Aorta (tissue), 5 donors: ENCODE results near the gene MICAL2. TPM values are rescaled to one million over a fixed set of nuclear protein-coding genes. Genes with fewer than 3 reads are reported as not detected.

Source experiments
- ATAC-seq: fragments of 200-7000 bp; cut with Tn5 transposase; one replicate; pipeline ENCODE4 v1.9.1; 2022; ENCODE audit warnings: moderate library complexity; ENCODE audit not compliant: low FRiP score
- DNase-seq, 2 donors: peaks; one replicate each; pipeline ENCODE4 v3.0.0-alpha.2; 2020
- H3K27ac ChIP-seq, 2 donors: one replicate each; pipeline ENCODE4 v1.5.1; 2013; ENCODE audit warnings: low read length in 2 of 2, mild to moderate bottlenecking in 2 of 2, moderate library complexity in 2 of 2, control low read depth in 1 of 2, inconsistent platforms in 1 of 2, low read depth in 1 of 2
- H3K27me3 ChIP-seq, 2 donors: one replicate each; pipeline ENCODE4 v1.6.1; 2013; ENCODE audit warnings: control low read depth in 1 of 2, low read length in 1 of 2, mild to moderate bottlenecking in 1 of 2, moderate library complexity in 1 of 2; ENCODE audit not compliant: insufficient read depth in 2 of 2, control insufficient read depth in 1 of 2
- H3K36me3 ChIP-seq, 2 donors: one replicate each; pipeline ENCODE4 v1.6.1; 2013; ENCODE audit warnings: control low read depth in 1 of 2, low read length in 1 of 2, mild to moderate bottlenecking in 1 of 2; ENCODE audit not compliant: insufficient read depth in 2 of 2, control insufficient read depth in 1 of 2
- H3K4me1 ChIP-seq, 2 donors: one replicate each; pipeline ENCODE4 v1.6.1; 2013; ENCODE audit warnings: low read length in 2 of 2, control low read depth in 1 of 2, mild to moderate bottlenecking in 1 of 2, moderate library complexity in 1 of 2; ENCODE audit not compliant: insufficient read depth in 2 of 2, control insufficient read depth in 1 of 2
- H3K4me3 ChIP-seq, 2 donors: one replicate each; pipeline ENCODE4 v1.5.1; 2013; ENCODE audit warnings: low read length in 2 of 2, control low read depth in 1 of 2, mild to moderate bottlenecking in 1 of 2
- H3K9me3 ChIP-seq: one replicate; pipeline ENCODE4 v1.6.1; 2013; ENCODE audit warnings: mild to moderate bottlenecking, low read length; ENCODE audit not compliant: control insufficient read depth
- WGBS, 2 donors: extraction: QIAGEN DNeasy Blood & Tissue Kit; methylation state at CpG; one replicate each; pipeline ENCODE4 v1.1.7; 2013; 5-methylcytosine and 5-hydroxymethylcytosine counted together
- intact Hi-C, 2 donors: fragments of 100-400 bp; cut with DNase I; formaldehyde crosslinking; loops; one replicate each; pipeline versions ENCODE4 v1.14.2 to v1.15.0; 2022
- polyA plus RNA-seq, 2 donors: library from polyadenylated mRNA; stranded (reverse); fragments of 200-250 nt; gene quantifications; one replicate each; pipeline ENCODE4 v1.2.3, GENCODE V29; 2013
- total RNA-seq, 2 donors: library from RNA; stranded (reverse); fragmentation: NEBNext Ultra II Directional; extraction: Animal tissue kit (Norgen Biotek cat#: 25700); gene quantifications; one replicate each; pipeline ENCODE4 v1.2.1, GENCODE V29; 2021
- donor health status: healthy with polysubstance abuse.
- donor health status: Bipolar disorder and iron deficiency.
- donor health status: DM: no; HTN: no; CAD: no.
- donor health status: DM: no; HTN: no; CAD: no.
- donor health status: DM: yes; HTN: yes; CAD: no.

MICAL2 gene
- total and polyA plus RNA-seq, 4 donors: 87.7 to 605 (median 280) TPM

DNA sequence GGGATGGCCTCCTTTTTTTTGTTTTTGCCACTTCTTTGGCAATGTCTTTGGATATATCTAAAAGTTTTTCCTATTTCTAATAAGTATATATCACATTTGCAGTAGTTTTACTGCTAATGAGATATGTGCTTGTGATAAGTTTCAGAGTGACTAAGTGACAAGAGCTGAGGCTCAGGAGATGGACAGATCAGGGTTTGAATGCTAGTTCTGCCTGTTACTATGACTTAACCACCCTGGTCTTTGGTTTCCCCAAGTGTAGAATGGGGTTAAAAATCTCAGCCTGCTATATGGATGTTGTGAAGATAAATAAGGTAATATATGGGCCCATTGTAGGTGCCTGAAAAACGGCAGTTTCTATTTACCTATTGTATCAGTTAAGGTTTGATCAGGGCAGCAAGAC, 9.1 kb upstream of the MICAL2 start:
- H3K27ac ChIP-seq: no peak overlapping the region
- intact Hi-C loops: no loop called here
- H3K4me1 ChIP-seq: peaks cover 3 to 5% of the 10 kb centered on the region in 2 donors
- ATAC-seq (no peak), DNase-seq (no peak)
- H3K9me3 ChIP-seq: no peaks in the 10 kb centered on the region
- no peak overlapping the region for H3K4me3 ChIP-seq
- 70 to 71% methylated on average over 1 of the region's 1 CpG for WGBS, 2 donors
- H3K27me3 ChIP-seq: no peaks in the 10 kb centered on the region
- H3K36me3 ChIP-seq: no peaks in the 10 kb centered on the region

DNA sequence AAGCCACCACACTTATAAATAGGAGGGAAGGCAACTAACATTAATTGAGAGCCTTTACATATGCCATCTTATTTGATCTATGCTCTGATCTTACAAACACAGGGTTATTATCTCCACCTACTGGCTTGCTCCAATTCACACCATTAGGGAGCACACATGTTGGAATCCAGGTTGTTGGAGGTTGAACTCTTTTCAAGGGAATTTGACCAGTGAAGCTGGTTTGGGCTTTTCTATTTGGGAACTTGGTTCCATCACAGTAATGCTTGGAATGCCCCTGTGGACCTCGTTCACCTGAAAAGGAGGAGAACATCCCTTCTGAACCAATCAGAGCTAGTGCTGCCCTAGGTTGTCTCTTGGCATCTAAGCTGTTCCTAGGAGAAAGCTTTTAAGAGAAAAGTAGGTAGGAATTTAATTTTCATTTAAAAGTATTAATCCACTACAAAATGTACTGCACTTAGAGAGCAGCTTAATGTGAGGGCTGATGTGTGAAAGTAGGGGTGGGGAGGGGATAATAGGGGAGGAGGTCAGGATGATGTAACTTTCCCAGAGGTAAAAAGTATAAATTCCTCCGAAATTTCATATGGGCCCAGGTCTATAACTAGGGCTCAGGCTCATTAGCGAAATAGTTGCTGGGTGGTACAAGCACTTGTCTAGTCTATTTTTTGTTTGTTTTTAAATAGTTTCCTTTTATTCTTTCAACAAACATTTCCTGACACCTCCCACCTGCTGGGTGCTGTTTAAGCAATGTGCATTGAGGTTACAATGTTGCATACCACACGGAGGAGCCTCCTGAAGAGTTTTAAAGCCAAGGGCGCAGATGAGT, 7.6 kb upstream of the MICAL2 start:
- H3K4me1 ChIP-seq: peaks cover 3 to 5% of the 10 kb centered on the region in 2 donors

DNA sequence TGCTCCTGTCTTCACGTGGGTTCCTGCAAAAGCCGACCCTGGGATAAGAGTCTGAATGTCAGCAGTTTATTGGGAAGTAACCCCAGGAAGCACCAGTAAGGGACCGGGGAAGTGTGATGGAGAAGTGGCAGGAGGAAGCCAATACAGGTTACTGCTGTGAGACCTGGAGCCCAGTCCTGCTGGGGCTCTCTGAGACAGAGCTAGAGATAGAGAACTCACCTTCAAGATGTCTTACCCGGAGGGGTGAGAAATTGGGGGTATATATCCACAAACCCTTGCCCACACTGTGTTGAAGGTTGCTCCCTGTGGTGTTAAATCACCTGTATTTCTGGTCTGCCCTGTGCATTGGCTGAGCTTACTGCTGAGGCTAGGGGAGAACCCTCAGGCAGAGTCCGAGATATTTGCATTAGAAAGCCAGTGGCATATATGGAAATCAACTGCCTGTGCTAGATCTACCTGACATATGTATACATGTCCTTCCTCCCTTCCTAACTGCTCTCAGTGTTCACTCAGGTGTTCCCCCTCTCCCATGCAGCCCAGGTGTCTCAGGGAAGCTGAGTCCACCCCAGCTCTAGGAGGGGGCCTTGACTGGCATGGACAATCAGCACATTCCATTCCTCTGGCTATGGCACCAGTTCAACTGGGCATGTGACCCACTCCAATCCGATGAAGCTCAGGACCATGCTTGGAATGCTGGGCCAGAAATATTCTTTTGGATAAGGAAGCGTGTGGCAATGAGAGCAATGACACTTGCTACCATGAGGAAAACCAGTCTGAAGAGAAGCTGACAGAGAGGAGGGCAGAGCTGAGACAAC, 6.8 kb upstream of the MICAL2 start:
- Histone ChIP-seq H3K27ac (no peak overlapping the region), H3K36me3 (no peaks in the 10 kb centered on the region), H3K4me3 (no peak overlapping the region), H3K4me1 (peaks cover 3 to 5% of the 10 kb centered on the region in 2 donors), H3K9me3 (no peaks in the 10 kb centered on the region), H3K27me3 (no peaks in the 10 kb centered on the region)
- intact Hi-C loops: no loop called here
- WGBS, 2 donors: 49 to 56% methylated on average over 7 of the region's 7 CpGs
- no peak for ATAC-seq
- DNase-seq: peak in 1 of 2 donors; percentile 36

More for the DNA sequence above, 7.6 kb upstream of the MICAL2 start:
- DNase-seq: no peak
- H3K9me3 ChIP-seq: no peaks in the 10 kb centered on the region
- intact Hi-C loops: no loop called here
- WGBS, 2 donors: 84 to 85% methylated on average over 5 of the region's 5 CpGs
- no peak for ATAC-seq
- no peaks in the 10 kb centered on the region for H3K27me3 ChIP-seq
- no peak overlapping the region for H3K4me3 ChIP-seq
- no peak overlapping the region for H3K27ac ChIP-seq
- H3K36me3 ChIP-seq: no peaks in the 10 kb centered on the region

DNA sequence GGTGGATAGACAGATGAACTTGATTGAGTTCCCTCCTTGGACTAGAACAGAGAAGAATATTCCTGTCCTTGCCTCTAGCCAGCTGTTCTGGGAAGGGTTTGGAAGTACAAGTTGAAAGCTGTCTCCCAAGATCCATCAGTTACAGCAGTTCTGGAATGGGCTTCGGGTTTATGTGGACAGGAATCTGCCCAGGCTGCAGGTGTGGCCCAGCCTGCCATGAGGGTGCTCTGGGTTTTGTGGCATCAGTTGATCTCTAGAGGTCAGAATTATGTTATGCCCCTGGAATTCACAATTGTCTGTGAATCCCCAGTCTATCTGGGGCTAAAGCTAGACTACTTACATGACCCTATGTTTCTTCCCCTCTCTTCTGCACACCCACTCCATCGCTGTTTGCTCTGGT, 4.9 kb upstream of the MICAL2 start:
- no peaks in the 10 kb centered on the region for H3K9me3 ChIP-seq
- intact Hi-C loops: no loop called here
- ATAC-seq (no peak), DNase-seq (no peak)
- peaks cover 3 to 4% of the 10 kb centered on the region in 2 donors for H3K4me1 ChIP-seq
- no peak overlapping the region for H3K4me3 ChIP-seq
- no peaks in the 10 kb centered on the region for H3K36me3 ChIP-seq
- 74 to 100% methylated on average over 2 of the region's 2 CpGs for WGBS, 2 donors
- H3K27me3 ChIP-seq: no peaks in the 10 kb centered on the region
- H3K27ac ChIP-seq: no peak overlapping the region

- WGBS, 2 donors: 89 to 91% methylated on average over 5 of the region's 5 CpGs
- intact Hi-C loops: no loop called here
- DNase-seq (peak in 1 of 2 donors; percentile 3), ATAC-seq (no peak)
- no peaks in the 10 kb centered on the region for H3K9me3 ChIP-seq
- H3K4me3 ChIP-seq: no peak overlapping the region
- no peaks in the 10 kb centered on the region for H3K36me3 ChIP-seq
- H3K4me1 ChIP-seq: peaks cover 0 to 2% of the 10 kb centered on the region in 2 donors
- no peak overlapping the region for H3K27ac ChIP-seq
- no peaks in the 10 kb centered on the region for H3K27me3 ChIP-seq
Observed at GRCh38 chr11:12106101-12106500, 4.3 kb upstream of the MICAL2 start.

- ATAC-seq (no peak), DNase-seq (peak in 1 of 2 donors; percentile 24)
- no peak overlapping the region for H3K27ac ChIP-seq
- H3K4me1 ChIP-seq: peaks cover 0 to 2% of the 10 kb centered on the region in 2 donors
- intact Hi-C loops: no loop called here
- no peak overlapping the region for H3K4me3 ChIP-seq
- 82 to 84% methylated on average over 5 of the region's 5 CpGs for WGBS, 2 donors
- H3K36me3 ChIP-seq: no peaks in the 10 kb centered on the region
- H3K9me3 ChIP-seq: no peaks in the 10 kb centered on the region
- no peaks in the 10 kb centered on the region for H3K27me3 ChIP-seq
Observed at GRCh38 chr11:12106501-12106900, 3.9 kb upstream of the MICAL2 start.

GRCh38 chr11:12108875-12109453, 1.4 kb upstream of the MICAL2 start:
- Histone ChIP-seq H3K4me3 (no peak overlapping the region), H3K9me3 (no peaks in the 10 kb centered on the region), H3K4me1 (peaks cover 0 to 2% of the 10 kb centered on the region in 2 donors), H3K27me3 (no peaks in the 10 kb centered on the region), H3K27ac (no peak overlapping the region), H3K36me3 (no peaks in the 10 kb centered on the region)
- intact Hi-C loops: no loop called here
- 88 to 91% methylated on average over 2 of the region's 2 CpGs for WGBS, 2 donors
- ATAC-seq: no peak
- peak in 1 of 2 donors; percentile 14 for DNase-seq

GRCh38 chr11:12109591-12110196, 696 bp upstream of the MICAL2 start:
- H3K27me3 ChIP-seq: no peaks in the 10 kb centered on the region
- no peaks in the 10 kb centered on the region for H3K9me3 ChIP-seq
- H3K4me3 ChIP-seq: peak overlapping the region; percentile 4 to 6
- 26 to 31% methylated on average over 6 to 7 of the region's 7 CpGs for WGBS, 2 donors
- no peaks in the 10 kb centered on the region for H3K36me3 ChIP-seq
- H3K4me1 ChIP-seq: no peaks in the 10 kb centered on the region
- intact Hi-C loops: loop anchor here (2.0 to 10.0 kb wide), 4 partner anchors 19 to 128 kb away; no protein-coding TSS in a partner anchor
- DNase-seq: peak in 1 of 2 donors; percentile 30
- ATAC-seq: no peak
- H3K27ac ChIP-seq: peak overlapping the region in 1 of 2 donors; percentile 32
